ENCODE measurements around the gene MLIP. TPM values are rescaled to one million over a fixed set of nuclear protein-coding genes. Genes with fewer than 3 reads are reported as not detected.

The MLIP gene
- total and polyA plus RNA-seq, 2 donors from 2014 or later, result 1.7 to 2.4 TPM

- FAIRE-seq (no peak), DNase-seq (no peak)
- Histone ChIP-seq H3K27ac (ENCODE audit: low read depth in 2 of 2, low read length in 2 of 2) (no peak overlapping the region), H3K36me3 (ENCODE audit: control insufficient read depth in 2 of 3, insufficient read depth in 3 of 3, low read length in 3 of 3) (no peaks in the 10 kb centered on the region), H3K4me3 (ENCODE audit: low read length in 3 of 3) (no peak overlapping the region), H3K27me3 (ENCODE audit: control insufficient read depth, insufficient read depth, low read length) (no peaks in the 10 kb centered on the region), H3K9me3 (ENCODE audit: control insufficient read depth in 2 of 3, insufficient read depth in 1 of 3, low read length in 3 of 3) (no peaks in the 10 kb centered on the region), H3K9ac (ENCODE audit: low read length in 3 of 3) (no peak overlapping the region), H3K4me1 (ENCODE audit: control insufficient read depth in 2 of 3, insufficient read depth in 2 of 3, low read depth in 1 of 3, low read length in 3 of 3) (peaks cover 0 to 7% (median 5%) of the 10 kb centered on the region in 3 donors)
- TF ChIP-seq, protein P1, sequence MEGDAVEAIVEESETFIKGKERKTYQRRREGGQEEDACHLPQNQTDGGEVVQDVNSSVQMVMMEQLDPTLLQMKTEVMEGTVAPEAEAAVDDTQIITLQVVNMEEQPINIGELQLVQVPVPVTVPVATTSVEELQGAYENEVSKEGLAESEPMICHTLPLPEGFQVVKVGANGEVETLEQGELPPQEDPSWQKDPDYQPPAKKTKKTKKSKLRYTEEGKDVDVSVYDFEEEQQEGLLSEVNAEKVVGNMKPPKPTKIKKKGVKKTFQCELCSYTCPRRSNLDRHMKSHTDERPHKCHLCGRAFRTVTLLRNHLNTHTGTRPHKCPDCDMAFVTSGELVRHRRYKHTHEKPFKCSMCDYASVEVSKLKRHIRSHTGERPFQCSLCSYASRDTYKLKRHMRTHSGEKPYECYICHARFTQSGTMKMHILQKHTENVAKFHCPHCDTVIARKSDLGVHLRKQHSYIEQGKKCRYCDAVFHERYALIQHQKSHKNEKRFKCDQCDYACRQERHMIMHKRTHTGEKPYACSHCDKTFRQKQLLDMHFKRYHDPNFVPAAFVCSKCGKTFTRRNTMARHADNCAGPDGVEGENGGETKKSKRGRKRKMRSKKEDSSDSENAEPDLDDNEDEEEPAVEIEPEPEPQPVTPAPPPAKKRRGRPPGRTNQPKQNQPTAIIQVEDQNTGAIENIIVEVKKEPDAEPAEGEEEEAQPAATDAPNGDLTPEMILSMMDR (IDR thresholded peaks at IDR 0.05; ENCODE audit: borderline replicate concordance, extremely low read depth, insufficient read depth), result no peak
- intact Hi-C loops (cut with DNase I), result no loop called here
Measured at GRCh38 chr6:54286141-54286540, 174.9 kb downstream of the MLIP start.

GRCh38 chr6:54288474-54288873 lies 177.2 kb downstream of the MLIP start:
- TF ChIP-seq, protein P1 (IDR thresholded peaks at IDR 0.05; ENCODE audit: borderline replicate concordance, extremely low read depth, insufficient read depth), result no peak
- Histone ChIP-seq H3K36me3 (ENCODE audit: control insufficient read depth in 2 of 3, insufficient read depth in 3 of 3, low read length in 3 of 3) (no peaks in the 10 kb centered on the region), H3K27me3 (ENCODE audit: control insufficient read depth, insufficient read depth, low read length) (no peaks in the 10 kb centered on the region), H3K4me3 (ENCODE audit: low read length in 3 of 3) (no peak overlapping the region), H3K4me1 (ENCODE audit: control insufficient read depth in 2 of 3, insufficient read depth in 2 of 3, low read depth in 1 of 3, low read length in 3 of 3) (peaks cover 0 to 4% (median 2%) of the 10 kb centered on the region in 3 donors), H3K9me3 (ENCODE audit: control insufficient read depth in 2 of 3, insufficient read depth in 1 of 3, low read length in 3 of 3) (no peaks in the 10 kb centered on the region), H3K9ac (ENCODE audit: low read length in 3 of 3) (no peak overlapping the region), H3K27ac (ENCODE audit: low read depth in 2 of 2, low read length in 2 of 2) (no peak overlapping the region)
- intact Hi-C loops (cut with DNase I), result no loop called here
- no peak for FAIRE-seq
- DNase-seq, result peak in 1 of 5 donors; percentile 15

GRCh38 chr6:54289426-54289825 lies 178.2 kb downstream of the MLIP start:
- TF ChIP-seq, protein P1 (IDR thresholded peaks at IDR 0.05; ENCODE audit: borderline replicate concordance, extremely low read depth, insufficient read depth), result no peak
- DNase-seq, result no peak
- Histone ChIP-seq H3K4me1 (ENCODE audit: control insufficient read depth in 2 of 3, insufficient read depth in 2 of 3, low read depth in 1 of 3, low read length in 3 of 3) (no peaks in the 10 kb centered on the region), H3K27me3 (ENCODE audit: control insufficient read depth, insufficient read depth, low read length) (no peaks in the 10 kb centered on the region), H3K9me3 (ENCODE audit: control insufficient read depth in 2 of 3, insufficient read depth in 1 of 3, low read length in 3 of 3) (no peaks in the 10 kb centered on the region), H3K9ac (ENCODE audit: low read length in 3 of 3) (no peak overlapping the region), H3K27ac (ENCODE audit: low read depth in 2 of 2, low read length in 2 of 2) (no peak overlapping the region), H3K36me3 (ENCODE audit: control insufficient read depth in 2 of 3, insufficient read depth in 3 of 3, low read length in 3 of 3) (no peaks in the 10 kb centered on the region), H3K4me3 (ENCODE audit: low read length in 3 of 3) (no peak overlapping the region)
- intact Hi-C loops (cut with DNase I), result no loop called here
- no peak for FAIRE-seq

DNA sequence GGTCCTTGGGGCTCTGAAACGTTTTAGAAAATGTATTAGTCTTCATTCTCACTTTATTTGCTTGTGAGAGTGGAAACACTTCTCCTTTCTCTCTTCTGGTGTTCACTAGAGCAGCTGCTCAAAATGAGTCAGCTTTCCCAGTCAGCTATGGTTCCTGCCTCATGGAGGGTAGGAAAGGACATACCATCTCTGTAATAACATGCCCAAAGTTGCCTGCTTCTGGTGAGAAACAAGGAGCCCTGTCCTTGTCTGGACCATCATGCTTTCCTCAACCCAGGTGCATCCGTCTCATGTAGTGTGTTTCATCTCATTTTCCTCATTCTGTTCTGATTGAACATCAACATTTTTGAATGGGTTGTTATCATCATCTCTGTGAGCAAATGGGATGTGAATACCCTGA lies 179.9 kb downstream of the MLIP start:
- H3K27me3 ChIP-seq (ENCODE audit: control insufficient read depth, insufficient read depth, low read length), result no peaks in the 10 kb centered on the region
- DNase-seq (no peak), FAIRE-seq (no peak)
- H3K9me3 ChIP-seq (ENCODE audit: control insufficient read depth in 2 of 3, insufficient read depth in 1 of 3, low read length in 3 of 3), result no peaks in the 10 kb centered on the region
- TF ChIP-seq, protein P1 (IDR thresholded peaks at IDR 0.05; ENCODE audit: borderline replicate concordance, extremely low read depth, insufficient read depth), result no peak
- H3K9ac ChIP-seq (ENCODE audit: low read length in 3 of 3), result no peak overlapping the region
- no peaks in the 10 kb centered on the region for H3K36me3 ChIP-seq (ENCODE audit: control insufficient read depth in 2 of 3, insufficient read depth in 3 of 3, low read length in 3 of 3)
- H3K4me3 ChIP-seq (ENCODE audit: low read length in 3 of 3), result no peak overlapping the region
- H3K4me1 ChIP-seq (ENCODE audit: control insufficient read depth in 2 of 3, insufficient read depth in 2 of 3, low read depth in 1 of 3, low read length in 3 of 3), result no peaks in the 10 kb centered on the region
- intact Hi-C loops (cut with DNase I), result no loop called here
- H3K27ac ChIP-seq (ENCODE audit: low read depth in 2 of 2, low read length in 2 of 2), result no peak overlapping the region

Measured in kidney (tissue), 14 donors.